ENCODE measurements around the gene UNC119B. TPM values are rescaled to one million over a fixed set of nuclear protein-coding genes. Genes with fewer than 3 reads are reported as not detected.

The UNC119B gene
- total RNA-seq, 4 donors from 2014 or later, result 4.7 to 8.7 (median 7.8) TPM

GRCh38 chr12:120670667-120671066 lies 39.6 kb upstream of the UNC119B start:
- H3K4me1 ChIP-seq, result no peaks in the 10 kb centered on the region
- in situ Hi-C loops (cut with MboI; ENCODE audit: low sequenced_read_pairs in 4 of 4) (no loop called here), intact Hi-C loops (cut with DNase I; ENCODE audit: low total_unique reads) (no loop called here)
- no peak for TF ChIP-seq POLR2A (IDR thresholded peaks at IDR 0.05)
- no peaks in the 10 kb centered on the region for H3K36me3 ChIP-seq
- no peak overlapping the region for H3K4me3 ChIP-seq
- H3K27ac ChIP-seq, result no peak overlapping the region
- H3K27me3 ChIP-seq, result no peaks in the 10 kb centered on the region
- DNase-seq (no peak), ATAC-seq (no peak)
- no peaks in the 10 kb centered on the region for H3K9me3 ChIP-seq

DNA sequence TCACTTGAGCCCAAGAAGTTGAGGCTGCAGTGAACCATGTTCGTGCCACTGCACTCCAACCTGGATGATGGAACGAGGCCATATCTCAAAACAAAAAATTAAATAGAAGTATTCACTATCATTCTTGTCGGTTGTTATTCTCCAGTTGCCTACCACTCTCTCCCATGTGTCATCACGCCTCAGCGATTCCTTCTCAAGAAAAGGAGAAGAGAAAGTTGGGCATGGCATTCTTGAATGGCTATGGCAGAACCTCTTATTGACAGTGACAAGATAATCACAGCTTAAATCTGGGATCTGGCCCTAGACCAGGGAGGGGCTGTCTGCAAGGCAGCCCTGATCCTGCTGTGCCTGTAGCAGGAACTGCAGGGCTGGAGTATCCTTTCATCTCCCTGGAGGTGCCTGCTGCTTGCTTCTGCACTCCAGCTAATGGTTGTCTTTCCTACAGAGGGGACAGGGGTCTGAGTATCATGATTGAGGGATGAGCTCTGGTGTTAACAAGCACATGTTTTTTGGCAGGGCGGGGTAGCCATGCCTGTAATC lies 36.1 kb upstream of the UNC119B start:
- Histone ChIP-seq H3K27me3 (no peaks in the 10 kb centered on the region), H3K36me3 (no peaks in the 10 kb centered on the region), H3K9me3 (no peaks in the 10 kb centered on the region), H3K27ac (no peak overlapping the region), H3K4me1 (no peaks in the 10 kb centered on the region), H3K4me3 (no peak overlapping the region)
- in situ Hi-C loops (cut with MboI; ENCODE audit: low sequenced_read_pairs in 4 of 4), result no loop called here
- TF ChIP-seq POLR2A (IDR thresholded peaks at IDR 0.05) (no peak), CTCF (IDR thresholded peaks at IDR 0.05 in 4 of 5, conservative IDR thresholded peaks at IDR 0.05 in 1 of 5) (no peak)
- ATAC-seq, result no peak
- no peak for DNase-seq
- intact Hi-C loops (cut with DNase I; ENCODE audit: low total_unique reads), result no loop called here

DNA sequence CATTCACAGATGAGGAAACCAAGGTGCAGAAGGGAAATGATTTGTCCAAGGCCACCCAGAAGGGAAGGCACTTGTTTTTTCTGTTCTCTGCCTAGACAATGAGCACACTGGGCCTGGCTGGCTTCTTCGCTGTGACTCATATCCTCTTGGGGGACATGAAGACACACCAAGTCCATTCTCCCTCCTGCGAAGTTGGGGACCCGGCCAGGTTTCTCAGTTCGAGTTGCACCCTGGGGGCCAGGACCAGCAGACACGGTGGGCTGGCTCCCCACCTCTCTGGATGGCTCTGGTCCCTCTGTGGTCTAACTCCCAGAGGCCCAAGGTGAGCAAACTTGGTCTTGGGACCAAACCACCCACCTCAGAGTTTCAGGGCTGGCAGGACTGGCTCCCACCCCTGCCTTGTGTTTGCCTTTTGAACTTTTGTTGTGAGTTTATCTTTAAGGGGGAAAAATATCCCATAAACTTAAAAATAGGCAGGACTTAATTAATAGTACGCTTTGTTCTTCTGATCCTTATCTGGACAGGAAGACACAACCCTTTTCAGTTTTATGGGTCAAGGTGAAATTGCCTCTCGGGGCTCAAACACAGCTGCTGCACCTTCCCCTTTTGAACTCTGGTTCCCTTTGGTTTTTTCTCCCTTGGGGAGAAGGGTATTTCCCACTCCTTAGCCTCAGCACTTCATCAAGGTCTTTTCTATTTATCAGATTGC lies 32.3 kb upstream of the UNC119B start:
- H3K36me3 ChIP-seq, result no peaks in the 10 kb centered on the region
- H3K27ac ChIP-seq, result peak overlapping the region; percentile 64 to 74 (median 70)
- no peaks in the 10 kb centered on the region for H3K9me3 ChIP-seq
- H3K4me3 ChIP-seq, result no peak overlapping the region
- no peaks in the 10 kb centered on the region for H3K27me3 ChIP-seq
- DNase-seq (peak in 1 of 2 donors; percentile 19), ATAC-seq (peak; percentile 68 to 83)
- no peaks in the 10 kb centered on the region for H3K4me1 ChIP-seq
- intact Hi-C loops (cut with DNase I; ENCODE audit: low total_unique reads) (no loop called here), in situ Hi-C loops (cut with MboI; ENCODE audit: low sequenced_read_pairs in 4 of 4) (no loop called here)
- TF ChIP-seq CTCF (IDR thresholded peaks at IDR 0.05 in 4 of 5, conservative IDR thresholded peaks at IDR 0.05 in 1 of 5) (no peak), POLR2A (IDR thresholded peaks at IDR 0.05) (no peak)

DNA sequence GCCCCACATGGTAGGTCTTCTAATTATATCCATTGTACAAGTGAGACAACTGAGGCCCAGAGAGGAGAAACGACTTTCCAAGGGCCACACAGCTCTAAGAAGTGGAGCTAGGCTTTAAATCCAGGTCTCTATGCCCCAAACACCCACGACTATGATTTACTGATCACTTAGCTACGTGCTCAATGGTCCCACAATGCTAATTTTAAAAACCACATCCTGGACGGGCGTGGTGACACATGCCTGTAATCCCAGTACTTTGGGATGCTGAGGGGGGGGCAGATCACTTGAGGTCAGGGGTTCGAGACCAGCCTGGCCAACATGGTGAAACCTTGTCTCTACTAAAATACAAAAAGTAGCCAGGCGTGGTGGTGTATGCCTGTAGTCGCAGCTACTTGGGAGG lies 31.7 kb upstream of the UNC119B start:
- TF ChIP-seq POLR2A (IDR thresholded peaks at IDR 0.05), result no peak
- TF ChIP-seq CTCF (IDR thresholded peaks at IDR 0.05 in 4 of 5, conservative IDR thresholded peaks at IDR 0.05 in 1 of 5), result no peak
- in situ Hi-C loops (cut with MboI; ENCODE audit: low sequenced_read_pairs in 4 of 4), result no loop called here
- Histone ChIP-seq H3K36me3 (no peaks in the 10 kb centered on the region), H3K27me3 (no peaks in the 10 kb centered on the region), H3K9me3 (no peaks in the 10 kb centered on the region), H3K4me3 (no peak overlapping the region), H3K4me1 (no peaks in the 10 kb centered on the region), H3K27ac (peak overlapping the region; percentile 64 to 71 (median 70))
- ATAC-seq (peak in 1 of 2 donors; percentile 5), DNase-seq (no peak)
- intact Hi-C loops (cut with DNase I; ENCODE audit: low total_unique reads), result no loop called here

- in situ Hi-C loops (cut with MboI; ENCODE audit: low sequenced_read_pairs in 4 of 4) (no loop called here), intact Hi-C loops (cut with DNase I; ENCODE audit: low total_unique reads) (no loop called here)
- no peak for ATAC-seq
- no peak for DNase-seq
- Histone ChIP-seq H3K4me3 (no peak overlapping the region), H3K9me3 (no peaks in the 10 kb centered on the region), H3K27me3 (no peaks in the 10 kb centered on the region), H3K27ac (no peak overlapping the region), H3K4me1 (no peaks in the 10 kb centered on the region), H3K36me3 (no peaks in the 10 kb centered on the region)
- TF ChIP-seq CTCF (IDR thresholded peaks at IDR 0.05 in 4 of 5, conservative IDR thresholded peaks at IDR 0.05 in 1 of 5) (no peak), POLR2A (IDR thresholded peaks at IDR 0.05) (no peak)
Observed at GRCh38 chr12:120680165-120680738, 30.0 kb upstream of the UNC119B start.
